GM21576 (cell line): Measurements from ENCODE around the gene SDK2.

Experiments
- ATAC-seq: cut with Tn5 transposase; IDR thresholded peaks from one replicate; pipeline ENCODE4 v1.9.1; 2021; ENCODE audit warnings: mild to moderate bottlenecking, moderate library complexity; ENCODE audit not compliant: unreplicated experiment

The SDK2 gene

GRCh38 chr17:73544333-73544732 lies 99.9 kb downstream of the SDK2 start:
- no peak for ATAC-seq

- no peak for ATAC-seq
Observed at GRCh38 chr17:73542323-73542722, 101.9 kb downstream of the SDK2 start.

- ATAC-seq: no peak
Observed at GRCh38 chr17:73541561-73541981, 102.7 kb downstream of the SDK2 start.

GRCh38 chr17:73541111-73541510 lies 103.1 kb downstream of the SDK2 start:
- ATAC-seq: no peak

- no peak for ATAC-seq
Observed at GRCh38 chr17:73539166-73539565, 105.1 kb downstream of the SDK2 start.

- no peak for ATAC-seq
Observed at GRCh38 chr17:73538445-73538844, 105.8 kb downstream of the SDK2 start.

DNA sequence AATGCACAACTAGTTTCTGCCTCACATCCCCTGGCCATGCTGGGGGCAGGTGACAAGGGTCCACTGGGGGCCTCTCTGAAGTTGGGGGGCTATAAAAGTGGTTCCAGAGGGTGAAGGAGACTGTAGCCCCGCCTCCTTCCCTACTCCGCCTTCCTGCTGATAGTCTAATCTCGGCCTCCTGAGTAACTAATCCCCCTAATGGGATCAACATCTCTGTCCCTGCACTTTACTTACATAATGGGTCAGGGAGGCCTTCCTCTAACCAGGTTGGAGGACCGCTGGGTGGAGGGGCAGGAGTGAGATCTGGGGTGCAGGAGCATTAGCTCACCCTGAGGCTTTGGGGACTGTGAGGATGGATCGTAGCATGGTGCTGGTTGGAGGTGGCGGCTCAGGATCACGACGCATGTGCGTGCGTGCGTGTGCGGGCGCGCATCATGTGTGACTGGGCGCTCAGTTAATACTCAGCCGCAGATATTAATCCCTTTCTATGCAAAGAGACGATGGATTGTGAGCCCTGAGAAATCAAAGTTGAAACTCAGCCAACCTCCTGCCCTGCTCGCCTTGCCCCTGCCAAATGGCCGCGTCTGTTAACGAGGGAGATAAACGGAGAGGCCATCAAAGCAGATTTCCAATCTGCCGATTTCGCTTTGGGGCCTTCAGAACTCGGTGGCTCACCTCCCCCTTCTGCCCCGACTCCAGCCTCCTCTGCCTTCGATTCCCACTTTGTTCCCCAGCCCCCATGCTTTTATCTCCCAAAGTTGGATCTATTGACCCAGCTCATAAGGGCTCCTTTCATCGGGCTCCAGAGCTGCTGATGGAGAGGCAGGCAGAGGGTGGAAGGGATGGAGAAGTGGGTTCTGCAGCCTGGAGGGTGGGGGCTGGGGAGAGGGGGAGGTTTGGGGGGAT lies 107.3 kb downstream of the SDK2 start:
- no peak for ATAC-seq

- ATAC-seq: no peak
Observed at GRCh38 chr17:73535746-73536145, 108.5 kb downstream of the SDK2 start.

DNA sequence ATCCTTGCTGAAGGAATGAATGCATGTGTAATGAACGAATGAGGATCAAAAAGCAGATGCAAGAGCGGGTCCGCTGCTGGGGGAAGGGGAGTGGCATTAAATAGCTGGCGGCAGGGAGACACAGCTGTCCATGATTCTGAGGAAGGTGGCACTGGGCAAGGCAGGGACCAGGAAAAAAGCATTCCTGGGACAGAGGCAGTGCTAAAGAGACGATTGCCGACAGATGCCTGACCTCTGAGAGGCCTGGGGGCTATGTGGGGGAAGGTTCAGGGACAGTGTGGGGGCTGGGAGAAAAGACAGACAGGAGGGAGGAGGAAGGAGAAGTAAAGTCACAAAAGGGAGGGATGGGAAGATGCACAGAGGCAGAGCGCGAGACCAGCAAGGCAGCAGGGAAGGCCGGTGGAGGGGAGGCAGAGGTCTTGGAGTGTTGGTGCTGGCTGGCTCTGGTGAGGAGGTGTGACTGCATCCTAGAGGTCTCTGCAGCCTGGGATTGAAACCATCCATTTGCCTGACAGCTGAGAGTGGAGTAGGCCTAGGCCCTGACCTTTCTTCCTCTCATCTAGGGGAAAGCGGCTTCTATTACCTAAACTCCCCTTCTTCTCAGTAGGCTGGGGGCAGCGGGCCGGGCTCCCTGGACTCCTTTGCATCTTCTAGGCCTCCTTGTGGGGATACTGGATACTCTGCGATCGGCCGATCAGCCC lies 109.9 kb downstream of the SDK2 start:
- ATAC-seq: no peak

GRCh38 chr17:73533781-73534180 lies 110.5 kb downstream of the SDK2 start:
- ATAC-seq: no peak

DNA sequence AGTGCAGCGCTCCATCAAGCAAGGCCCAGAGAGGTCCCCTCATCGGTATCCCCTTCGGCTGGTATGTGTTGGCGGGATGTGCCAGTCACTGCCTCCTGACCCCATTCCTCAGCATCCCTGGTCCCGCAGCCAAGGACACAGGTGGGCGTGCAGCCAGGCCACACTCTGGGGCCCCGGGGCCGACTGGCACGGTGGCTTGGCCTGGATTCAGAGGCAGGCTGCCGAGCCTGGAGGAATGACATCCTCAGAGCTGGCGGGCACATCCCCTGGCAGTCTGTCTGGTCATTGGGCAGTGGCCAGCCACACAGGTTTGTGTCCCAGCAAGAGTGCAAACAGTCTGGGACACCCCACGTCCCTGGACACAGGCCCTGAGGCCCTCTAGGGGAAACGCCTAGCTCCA lies 111.1 kb downstream of the SDK2 start:
- no peak for ATAC-seq

GRCh38 chr17:73532421-73532901 lies 111.8 kb downstream of the SDK2 start:
- ATAC-seq: no peak

DNA sequence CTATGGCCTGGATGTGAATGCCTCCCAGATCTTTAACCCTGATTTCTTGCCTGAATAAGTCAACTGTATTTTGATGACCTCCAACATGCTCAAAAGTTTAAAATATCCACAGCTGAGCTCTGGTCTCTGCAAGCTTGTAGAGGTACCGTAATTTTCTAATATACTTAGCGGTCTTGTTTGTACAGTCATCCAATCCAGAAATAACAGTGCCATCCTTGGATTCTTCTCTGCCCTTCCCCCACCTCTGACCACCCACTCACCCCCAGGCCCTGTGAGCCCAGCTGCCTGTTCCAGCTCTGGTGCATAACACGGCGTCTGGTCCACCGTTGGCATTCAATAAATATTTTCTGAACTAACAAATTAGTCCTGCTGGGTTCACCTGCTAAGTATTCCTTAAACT lies 113.1 kb downstream of the SDK2 start:
- no peak for ATAC-seq

GRCh38 chr17:73528679-73529078 lies 115.6 kb downstream of the SDK2 start:
- ATAC-seq: no peak

DNA sequence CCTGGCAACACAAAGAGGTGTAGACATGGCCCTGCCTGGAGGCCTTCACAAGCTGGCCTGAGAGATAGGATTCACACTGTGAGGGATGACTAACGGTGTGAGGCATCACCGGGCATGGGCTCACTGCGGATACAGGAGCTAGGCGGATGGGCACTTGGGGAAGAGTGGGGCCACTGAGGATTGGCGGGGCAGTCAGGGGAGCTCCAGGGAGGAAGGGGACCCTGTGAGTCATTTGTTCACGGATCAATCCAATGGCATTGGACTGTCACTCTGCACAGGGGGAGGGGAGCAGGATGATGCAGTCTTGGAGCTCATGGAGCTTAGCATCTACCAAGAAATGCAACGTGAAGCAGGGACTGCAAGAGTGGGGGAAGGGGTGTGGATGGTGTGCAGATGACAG lies 117.3 kb downstream of the SDK2 start:
- no peak for ATAC-seq

- no peak for ATAC-seq
Observed at GRCh38 chr17:73524941-73525679, 119.1 kb downstream of the SDK2 start.

- no peak for ATAC-seq
Observed at GRCh38 chr17:73522696-73523095, 121.5 kb downstream of the SDK2 start.

- ATAC-seq: no peak
Observed at GRCh38 chr17:73522107-73522506, 122.1 kb downstream of the SDK2 start.

GRCh38 chr17:73521376-73521775 lies 122.9 kb downstream of the SDK2 start:
- no peak for ATAC-seq

GRCh38 chr17:73520369-73520761 lies 123.9 kb downstream of the SDK2 start:
- no peak for ATAC-seq

- ATAC-seq: no peak
Observed at GRCh38 chr17:73519714-73520368, 124.4 kb downstream of the SDK2 start.
